ENCODE results near the gene SLC2A4RG.
A peak's percentile ranks its signal among the peaks of the same experiment; 100 is the strongest.

Gene SLC2A4RG

GRCh38 chr20:63700199-63701050 is 39.2 kb upstream of the SLC2A4RG start:
- DNase-seq = no peak

GRCh38 chr20:63701051-63701328 is 38.6 kb upstream of the SLC2A4RG start:
- no peak for DNase-seq

- no peak for DNase-seq
These were observed 38.1 kb upstream of the SLC2A4RG start for GRCh38 chr20:63701329-63702035.

GRCh38 chr20:63702036-63702665 is 37.4 kb upstream of the SLC2A4RG start:
- DNase-seq = no peak

GRCh38 chr20:63702751-63703470 is 36.7 kb upstream of the SLC2A4RG start:
- DNase-seq = no peak

GRCh38 chr20:63703471-63703975 is 36.1 kb upstream of the SLC2A4RG start:
- no peak for DNase-seq

GRCh38 chr20:63703976-63704748 is 35.4 kb upstream of the SLC2A4RG start:
- DNase-seq = no peak

- no peak for DNase-seq
These were observed 34.8 kb upstream of the SLC2A4RG start for GRCh38 chr20:63704749-63705117.

- no peak for DNase-seq
These were observed 34.1 kb upstream of the SLC2A4RG start for GRCh38 chr20:63705232-63706026.

GRCh38 chr20:63706027-63706695 is 33.4 kb upstream of the SLC2A4RG start:
- no peak for DNase-seq

- DNase-seq = no peak
These were observed 32.6 kb upstream of the SLC2A4RG start for GRCh38 chr20:63706852-63707557.

- DNase-seq = peak; percentile 65
These were observed 31.8 kb upstream of the SLC2A4RG start, which contains the start of the genes ARFRP1 and ZGPAT for GRCh38 chr20:63707558-63708300. TSS of gene ARFRP1 (minus strand) at chr20:63707976. CDS start at chr20:63707091, 885 bp downstream. TSS of gene ZGPAT (plus strand) at chr20:63708039. CDS start at chr20:63708581, 542 bp downstream.

GRCh38 chr20:63708301-63709148 is 31.1 kb upstream of the SLC2A4RG start:
- DNase-seq = no peak

- no peak for DNase-seq
These were observed 30.4 kb upstream of the SLC2A4RG start for GRCh38 chr20:63709149-63709527.

- DNase-seq = no peak
These were observed 28.4 kb upstream of the SLC2A4RG start for GRCh38 chr20:63711085-63711645.

- no peak for DNase-seq
These were observed 27.4 kb upstream of the SLC2A4RG start for GRCh38 chr20:63712191-63712590.

GRCh38 chr20:63714858-63715257 is 24.7 kb upstream of the SLC2A4RG start:
- DNase-seq = no peak

GRCh38 chr20:63718996-63719395 is 20.6 kb upstream of the SLC2A4RG start:
- DNase-seq = no peak
